ENCODE measurements around the gene CPNE6. TPM values are rescaled to one million over a fixed set of nuclear protein-coding genes. Genes with fewer than 3 reads are reported as not detected.

Gene CPNE6
- total and polyA plus RNA-seq, 2 of the 13 experiments (the other 11 are each of a cell fraction or from before 2014, with no cell fraction given): not detected

GRCh38 chr14:24036169-24036962 lies 35.0 kb upstream of the CPNE6 start (continued):
- TF ChIP-seq ZNF275 (CRISPR knock-in tag; IDR thresholded peaks at IDR 0.05; ENCODE audit: borderline replicate concordance): peak; percentile 56; the same call in 1 of the 2 replicates
- no peak for TF ChIP-seq HOXD1 (CRISPR knock-in tag; IDR thresholded peaks at IDR 0.05)
- peak; percentile 79; the same call in 1 of the 2 replicates for TF ChIP-seq MXD3 (CRISPR knock-in tag; IDR thresholded peaks at IDR 0.05)
- 0 out of 2 replicates have a peak, but pooled peaks have one; percentile 38 for TF ChIP-seq ZNF354B (CRISPR knock-in tag; IDR thresholded peaks at IDR 0.05)
- no peak for TF ChIP-seq ZNF773 (CRISPR knock-in tag; IDR thresholded peaks at IDR 0.05; ENCODE audit: borderline replicate concordance)
- no peak for TF ChIP-seq GLI4 (CRISPR knock-in tag; IDR thresholded peaks at IDR 0.05; ENCODE audit: borderline replicate concordance)
- 0 out of 2 replicates have a peak, but pooled peaks have one; percentile 77 for TF ChIP-seq NFE2L1 (CRISPR knock-in tag; IDR thresholded peaks at IDR 0.05; ENCODE audit: borderline replicate concordance)
- TF ChIP-seq TIGD3 (CRISPR knock-in tag; IDR thresholded peaks at IDR 0.05; ENCODE audit: borderline replicate concordance): 0 out of 2 replicates have a peak, but pooled peaks have one; percentile 52
- TF ChIP-seq HIC2 (CRISPR knock-in tag; IDR thresholded peaks at IDR 0.05; ENCODE audit: low read depth): peak; percentile 69
- peak; percentile 98 for TF ChIP-seq PATZ1 (CRISPR knock-in tag; IDR thresholded peaks at IDR 0.05)
- TF ChIP-seq CEBPZ (IDR thresholded peaks at IDR 0.05; ENCODE audit: low read length): no peak
- TF ChIP-seq ZNF776 (CRISPR knock-in tag; IDR thresholded peaks at IDR 0.05): no peak
- no peak for TF ChIP-seq FOXP1 (IDR thresholded peaks at IDR 0.05)
- TF ChIP-seq FOXP1 (CRISPR knock-in tag; IDR thresholded peaks at IDR 0.05): peak; percentile 18; the same call in 1 of the 2 replicates
- peak; percentile 87 for TF ChIP-seq HDAC1 (CRISPR knock-in tag; IDR thresholded peaks at IDR 0.05)
- TF ChIP-seq KLF16 (CRISPR knock-in tag; IDR thresholded peaks at IDR 0.05): peak in 1 of 2 experiments; percentile 86; a peak in 2 of 4 replicates
- no peak for TF ChIP-seq ATF7 (IDR thresholded peaks at IDR 0.05)
- peak; percentile 79; the same call in 1 of the 2 replicates for TF ChIP-seq ATF7 (CRISPR knock-in tag; IDR thresholded peaks at IDR 0.05)

Data from HepG2 (cell line).